ENCODE measurements around the gene CACNA1B.
"Not testable (repeated sequence)": the region's sequence is repeated elsewhere in the genome, so short reads cannot be mapped to it uniquely, and the experiment has no call there.

Gene CACNA1B

GRCh38 chr9:137889966-137890365, 12.4 kb downstream of the CACNA1B start:
- not testable (repeated sequence) for DNase-seq (ENCODE audit: low spot score)

DNA sequence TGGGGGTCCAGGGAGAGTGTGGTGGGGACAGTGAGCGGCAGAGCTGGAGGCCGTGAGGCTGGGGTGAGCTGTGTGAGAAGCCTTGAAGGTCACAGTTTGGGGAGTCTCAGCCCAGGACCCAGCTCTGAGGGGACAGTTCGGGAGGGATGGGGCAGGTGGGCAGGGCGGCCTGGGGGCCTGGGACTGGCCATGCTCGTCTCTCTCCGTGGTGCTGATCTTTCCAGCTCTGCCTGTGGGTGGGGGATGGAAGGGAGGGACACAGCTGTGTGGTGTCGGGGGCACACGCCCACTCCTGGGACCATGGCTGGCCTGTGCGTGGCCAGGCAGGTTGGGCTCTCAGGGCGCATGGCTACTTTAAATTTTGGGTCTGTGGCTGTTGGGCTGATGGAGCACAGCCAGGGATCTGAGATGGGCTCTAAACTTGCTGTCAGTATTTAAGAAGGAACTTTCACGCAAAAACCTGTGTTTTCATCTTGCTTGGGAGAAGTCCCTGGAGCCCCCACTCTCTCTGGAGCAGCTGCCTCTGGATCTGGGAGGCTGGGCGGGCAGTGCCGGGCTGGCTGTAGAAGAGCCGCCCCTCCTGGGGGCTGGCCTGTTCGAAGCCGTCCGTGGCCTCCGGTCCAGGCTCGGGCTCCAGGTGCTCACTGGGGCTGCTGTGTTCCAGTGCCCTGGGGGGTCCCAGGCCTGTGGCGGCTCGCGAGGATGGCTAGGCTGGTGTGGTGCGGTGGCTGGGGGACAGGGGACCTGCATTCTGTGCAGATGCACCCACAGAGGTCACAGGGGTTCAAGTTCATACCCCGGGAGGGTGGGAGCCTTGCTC, 13.4 kb downstream of the CACNA1B start:
- DNase-seq (ENCODE audit: low spot score) = not testable (repeated sequence)

GRCh38 chr9:137891588-137892423, 14.2 kb downstream of the CACNA1B start:
- DNase-seq (ENCODE audit: low spot score) = no peak

DNA sequence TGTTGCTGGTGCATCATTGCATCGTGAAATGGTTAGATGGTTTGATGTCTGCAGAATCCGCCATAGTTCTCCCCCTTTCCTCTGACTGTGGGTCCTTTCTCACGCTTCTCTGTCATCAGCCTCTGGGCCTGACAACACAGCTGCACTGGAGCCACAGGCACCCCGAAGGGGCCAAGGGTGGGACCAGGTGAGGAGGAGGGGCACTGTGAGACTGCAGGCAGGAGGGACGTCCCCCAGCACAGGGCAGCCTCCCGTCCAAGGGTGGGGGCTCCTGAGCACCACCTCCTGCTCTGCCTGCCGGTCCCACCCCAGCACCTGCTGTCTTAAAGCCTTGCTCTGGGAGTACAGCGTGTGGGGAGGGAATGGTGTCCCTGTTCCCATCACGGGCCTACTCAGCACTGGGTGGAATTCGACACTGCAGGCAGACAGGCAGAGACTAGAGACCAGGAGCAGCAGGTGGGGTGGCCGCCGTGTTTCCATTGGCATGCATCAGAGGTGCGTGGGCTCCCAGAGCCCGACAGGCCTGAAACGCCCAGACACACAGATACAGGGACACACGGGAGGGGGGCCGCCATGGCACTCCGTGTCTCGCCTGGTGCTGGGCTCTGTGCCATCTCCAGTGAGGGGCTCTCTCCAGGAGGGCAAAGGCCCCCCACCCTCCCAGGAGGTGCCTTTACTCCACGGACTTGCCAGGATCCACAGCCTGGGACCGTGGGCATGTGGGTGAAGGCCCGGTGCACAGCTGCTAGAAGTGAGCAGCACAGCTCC, 15.0 kb downstream of the CACNA1B start:
- no peak for DNase-seq (ENCODE audit: low spot score)

DNA sequence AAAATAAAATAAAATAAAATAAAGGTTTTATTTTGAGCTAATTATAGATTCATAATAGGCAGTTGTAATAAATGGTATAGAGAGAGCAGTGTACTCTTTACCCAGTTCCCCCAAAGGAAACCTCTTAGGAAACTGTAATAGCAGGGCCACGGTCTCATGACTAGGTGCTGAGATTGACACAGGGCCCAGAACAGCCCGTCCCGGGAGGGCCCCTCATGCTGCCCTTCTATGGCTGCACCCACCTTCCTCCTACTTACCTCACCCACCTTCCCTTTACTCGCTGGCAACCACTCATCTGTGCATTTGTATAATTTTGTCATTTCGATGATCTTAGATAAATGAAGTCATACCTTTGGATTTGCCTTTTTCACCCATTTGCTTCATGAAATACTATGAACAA, 16.1 kb downstream of the CACNA1B start:
- no peak for DNase-seq (ENCODE audit: low spot score)

DNA sequence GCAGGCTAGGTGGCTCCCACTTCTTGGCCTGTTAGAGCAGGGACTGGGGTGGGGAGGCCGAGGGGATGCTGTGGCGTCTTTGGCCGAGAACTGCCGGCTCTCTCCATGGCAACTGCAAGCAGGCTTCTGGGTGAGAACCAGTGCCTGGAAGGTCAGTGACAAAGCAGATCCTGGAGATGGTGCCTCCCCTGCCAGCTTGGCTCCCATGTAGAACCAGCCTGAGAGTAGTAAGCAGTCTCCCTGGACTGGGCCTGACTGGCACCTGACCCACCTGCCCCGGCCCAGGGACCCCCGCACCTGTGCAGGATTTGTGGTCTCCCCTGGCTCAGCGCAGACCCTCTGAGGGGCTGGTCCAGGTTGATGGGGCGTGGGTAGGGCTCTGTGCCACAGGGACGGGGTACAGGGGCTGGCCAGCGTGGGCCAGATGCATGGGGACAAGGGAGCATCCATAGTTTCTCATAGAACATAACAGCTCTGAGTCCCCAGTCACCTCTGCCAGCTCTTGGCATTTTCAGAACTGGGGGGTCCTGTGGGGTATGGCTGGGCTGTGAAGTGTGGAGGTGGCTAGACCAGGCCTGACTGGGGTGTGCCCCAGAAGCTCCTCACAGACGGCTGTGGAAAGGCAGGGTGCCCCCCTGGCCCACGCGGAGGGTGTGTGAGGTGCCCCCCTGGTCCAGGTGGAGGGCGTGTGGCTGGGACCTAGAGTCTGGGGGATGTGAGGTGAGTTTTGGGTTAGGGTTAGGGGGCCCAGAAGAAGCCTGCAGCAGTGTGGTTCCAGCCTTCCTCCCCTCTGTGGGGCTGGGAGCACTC, 22.2 kb downstream of the CACNA1B start:
- no peak for DNase-seq (ENCODE audit: low spot score)

- DNase-seq (ENCODE audit: low spot score) = no peak
Observed at GRCh38 chr9:137900584-137901310, 23.2 kb downstream of the CACNA1B start.

GRCh38 chr9:137902646-137903045, 25.1 kb downstream of the CACNA1B start:
- DNase-seq (ENCODE audit: low spot score) = no peak

DNA sequence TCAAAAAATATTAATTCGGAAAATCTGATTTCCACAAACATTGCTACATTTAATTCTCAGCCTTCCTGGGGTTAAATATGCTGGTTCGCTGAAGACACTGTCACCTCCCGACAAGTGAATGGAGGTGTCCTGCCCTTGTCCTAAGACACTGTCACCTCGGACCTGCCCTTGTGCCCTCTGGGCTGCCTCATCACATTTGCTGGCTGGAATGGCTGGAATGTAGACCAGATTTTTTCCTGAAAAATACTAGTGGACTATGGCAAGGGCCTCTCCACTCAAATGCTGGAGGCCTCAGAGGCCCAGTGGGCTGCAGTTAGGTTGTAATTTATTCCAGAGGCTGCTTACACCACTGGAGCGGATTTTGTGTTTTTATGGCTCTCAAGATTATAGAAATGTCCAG, 28.2 kb downstream of the CACNA1B start:
- DNase-seq (ENCODE audit: low spot score) = no peak

DNA sequence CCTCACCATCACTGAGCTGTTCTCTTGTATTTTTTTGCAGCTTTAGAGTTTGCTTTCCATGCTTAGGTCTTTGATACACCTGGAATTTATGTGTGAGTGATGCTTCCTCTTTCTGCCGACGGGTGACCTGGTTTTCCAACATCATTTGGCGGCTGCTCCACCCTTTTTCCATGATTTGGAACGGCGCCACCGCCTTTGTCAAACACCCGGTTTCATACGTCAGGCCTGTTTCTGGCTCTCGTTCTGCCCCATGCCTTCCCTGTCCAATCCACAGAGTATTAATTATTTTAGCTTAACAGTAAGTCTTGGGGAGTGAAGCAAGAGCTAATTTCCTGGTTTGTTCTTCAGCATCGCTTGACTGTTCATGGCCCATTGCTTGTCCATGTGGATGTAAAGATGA, 30.2 kb downstream of the CACNA1B start:
- DNase-seq (ENCODE audit: low spot score) = no peak

DNA sequence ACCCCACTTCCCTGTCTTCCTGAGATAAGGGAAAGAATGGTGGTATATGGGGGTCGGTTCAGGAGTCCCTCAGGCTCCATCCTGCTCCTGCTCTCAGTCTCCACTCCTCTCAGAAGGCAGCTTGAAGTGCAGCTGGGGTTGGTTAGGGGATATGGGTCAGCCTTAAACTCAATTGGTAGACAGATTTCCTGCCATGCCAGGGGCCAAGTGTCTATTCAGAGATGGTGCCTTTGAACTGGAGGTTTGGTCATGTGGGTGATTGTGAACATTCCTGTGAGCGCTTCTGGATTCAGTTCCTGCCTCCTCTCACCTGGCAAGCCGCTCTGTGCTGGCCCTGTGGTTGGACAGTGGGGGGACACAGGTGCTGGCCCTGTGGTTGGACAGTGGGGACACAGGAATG, 35.1 kb downstream of the CACNA1B start:
- no peak for DNase-seq (ENCODE audit: low spot score)

- DNase-seq (ENCODE audit: low spot score) = no peak
Observed at GRCh38 chr9:137913132-137913531, 35.5 kb downstream of the CACNA1B start.

DNA sequence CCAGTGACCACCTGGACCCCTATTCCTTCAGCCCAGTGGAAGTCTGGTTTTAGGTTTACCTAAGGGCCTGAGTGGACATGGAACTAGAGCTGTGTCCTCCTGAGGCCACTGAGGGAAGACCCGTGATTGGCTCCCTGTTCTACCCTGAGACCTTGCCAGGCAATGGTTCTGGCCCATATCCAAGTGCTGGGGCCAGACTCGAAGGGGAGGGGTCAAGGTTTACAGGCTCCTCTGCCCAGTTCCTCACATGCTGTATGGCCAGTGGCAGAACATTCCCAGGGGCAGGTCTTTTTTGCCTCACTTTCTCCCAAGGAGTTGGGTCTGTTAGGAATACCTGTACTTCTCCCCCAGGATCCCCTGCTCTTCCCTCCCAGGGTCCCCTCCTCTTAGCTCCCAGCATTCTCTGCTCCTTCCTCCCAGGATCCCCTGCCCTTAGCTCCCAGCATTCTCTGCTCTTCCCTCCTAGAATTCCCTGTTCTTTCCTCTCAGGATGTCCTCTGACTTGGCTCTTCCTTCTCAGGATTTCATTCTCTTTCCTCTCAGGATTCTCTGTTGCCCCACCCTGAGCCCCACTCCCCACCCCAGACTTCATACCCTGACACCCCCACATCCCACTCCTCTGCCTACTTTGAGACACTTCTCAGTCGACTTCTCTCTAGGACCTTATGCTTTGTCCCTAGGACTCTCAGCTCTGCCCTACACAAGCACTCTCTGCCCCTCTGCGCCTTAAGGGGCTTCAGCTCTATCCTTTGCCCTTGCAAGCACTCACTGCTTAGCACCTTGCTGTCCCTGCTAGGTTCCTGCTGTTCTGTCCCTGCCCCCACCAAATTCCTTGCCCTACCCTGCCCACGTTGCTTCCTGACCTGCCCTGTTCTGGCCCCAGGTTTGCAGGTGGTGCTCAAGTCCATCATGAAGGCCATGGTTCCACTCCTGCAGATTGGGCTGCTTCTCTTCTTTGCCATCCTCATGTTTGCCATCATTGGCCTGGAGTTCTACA, 36.5 kb downstream of the CACNA1B start:
- DNase-seq (ENCODE audit: low spot score) = no peak

- no peak for DNase-seq (ENCODE audit: low spot score)
Observed at GRCh38 chr9:137916540-137916939, 39.0 kb downstream of the CACNA1B start.

DNA sequence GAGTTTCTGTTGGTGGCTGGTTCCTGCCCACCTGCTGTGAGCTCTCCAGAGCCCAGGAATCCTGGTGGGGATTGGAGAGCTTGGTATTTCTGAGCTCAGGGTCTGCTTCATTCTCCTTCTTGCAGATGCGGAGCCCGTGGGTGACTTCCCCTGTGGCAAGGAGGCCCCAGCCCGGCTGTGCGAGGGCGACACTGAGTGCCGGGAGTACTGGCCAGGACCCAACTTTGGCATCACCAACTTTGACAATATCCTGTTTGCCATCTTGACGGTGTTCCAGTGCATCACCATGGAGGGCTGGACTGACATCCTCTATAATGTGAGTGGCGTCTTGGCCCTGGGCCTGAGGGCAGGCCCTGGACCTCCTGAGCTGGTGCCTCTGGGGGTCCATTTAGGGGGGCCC, 39.5 kb downstream of the CACNA1B start:
- no peak for DNase-seq (ENCODE audit: low spot score)

GRCh38 chr9:137917795-137918194, 40.2 kb downstream of the CACNA1B start:
- no peak for DNase-seq (ENCODE audit: low spot score)

GRCh38 chr9:137918331-137919094, 40.9 kb downstream of the CACNA1B start:
- DNase-seq (ENCODE audit: low spot score) = no peak

GRCh38 chr9:137919095-137919465, 41.5 kb downstream of the CACNA1B start:
- DNase-seq (ENCODE audit: low spot score) = no peak

DNA sequence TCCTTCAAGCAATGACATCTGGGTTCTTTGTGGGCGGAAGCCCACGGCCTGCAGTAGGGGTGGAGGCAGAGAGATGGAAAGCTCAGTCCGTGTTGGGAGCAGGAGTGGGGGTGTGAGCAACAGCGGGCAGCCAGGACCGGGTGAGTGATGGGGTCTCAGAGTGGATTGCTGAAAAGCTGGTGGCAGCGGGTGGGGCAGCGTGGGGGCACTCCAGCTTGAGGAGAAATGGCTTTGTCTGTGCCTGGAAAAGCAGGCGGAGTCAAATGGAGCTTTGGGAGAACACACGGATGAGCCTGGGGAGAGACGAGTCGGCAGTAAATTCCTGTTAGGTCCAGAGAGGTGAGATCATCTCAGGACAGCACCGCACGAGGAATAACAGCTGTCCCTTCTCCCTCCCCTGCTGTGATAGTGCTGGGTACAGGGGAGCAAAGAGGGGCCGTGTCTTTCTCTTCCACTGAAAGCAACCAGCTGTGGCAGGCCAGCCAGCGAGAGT, 42.1 kb downstream of the CACNA1B start:
- no peak for DNase-seq (ENCODE audit: low spot score)
